ENCODE data around the gene SLC10A7.

DNA sequence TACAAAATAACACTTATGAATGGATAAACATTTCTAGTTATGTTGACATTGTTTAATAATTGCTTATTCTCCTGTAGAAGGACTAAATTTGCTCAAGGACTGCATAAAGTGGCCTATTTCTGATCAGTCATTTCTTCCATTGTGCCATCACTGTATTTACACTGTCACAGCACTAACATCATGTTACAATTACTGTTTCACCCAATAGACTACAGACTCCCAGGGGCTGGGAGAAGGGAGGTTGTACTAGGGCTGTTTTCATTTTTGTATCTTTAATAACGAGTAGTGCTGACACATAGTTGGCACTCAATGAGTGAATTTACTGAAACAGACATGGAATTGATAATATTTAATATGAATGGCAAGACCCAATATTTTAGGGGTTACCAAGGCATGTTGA lies 139.5 kb downstream of the SLC10A7 start:
- TF ChIP-seq EZH2 (IDR thresholded peaks at IDR 0.05; ENCODE audit: low read depth, unreplicated experiment) = no peak
- TF ChIP-seq CTCF (conservative IDR thresholded peaks at IDR 0.05; ENCODE audit: low read depth in 2 of 2) = no peak
- TF ChIP-seq JUNB (IDR thresholded peaks at IDR 0.05; ENCODE audit: unreplicated experiment) = no peak
- TF ChIP-seq POLR2AphosphoS5 (IDR thresholded peaks at IDR 0.05; ENCODE audit: low read depth) = no peak
- no peak for TF ChIP-seq NANOG (IDR thresholded peaks at IDR 0.05; ENCODE audit: borderline replicate concordance)
- no peak for TF ChIP-seq EZH2phosphoT487 (IDR thresholded peaks at IDR 0.05; ENCODE audit: unreplicated experiment)
- TF ChIP-seq REST (IDR thresholded peaks at IDR 0.05; ENCODE audit: unreplicated experiment) = no peak
- TF ChIP-seq ZNF331 (CRISPR knock-in tag; IDR thresholded peaks at IDR 0.05; ENCODE audit: low read depth) = no peak
- no peak for TF ChIP-seq CREB1 (CRISPR knock-in tag; IDR thresholded peaks at IDR 0.05; ENCODE audit: low read depth)

Measured in GM23338 (cell line).